Right lobe of liver (tissue), 6 donors: ENCODE data around the gene TIMM44. TPM values are rescaled to one million over a fixed set of nuclear protein-coding genes. Genes with fewer than 3 reads are reported as not detected.

Experiments
- ATAC-seq, 4 donors: fragments of 200-7000 bp; cut with Tn5 transposase; one replicate each; pipeline ENCODE4 v1.9.1; 2020; ENCODE audit warnings: mild to moderate bottlenecking in 4 of 4, moderate library complexity in 4 of 4
- DNase-seq, 3 donors: peaks; one replicate each; pipeline ENCODE4 v3.0.0-alpha.2; 2020
- H3K27ac ChIP-seq, 3 donors: fragments of 200-600 bp; one replicate each; pipeline ENCODE4 v1.8.0; 2022
- H3K27me3 ChIP-seq, 2 donors: fragments of 200-600 bp; one replicate each; pipeline ENCODE4 v1.8.0; 2022
- H3K36me3 ChIP-seq, 4 donors: fragments of 200-600 bp; sonication (generic) in 1 of 4; one replicate each; pipeline versions ENCODE4 v1.5.1 to v1.8.0; 2017 to 2022; ENCODE audit warnings: control low read depth in 1 of 4
- H3K4me1 ChIP-seq, 4 donors: fragments of 200-600 bp; sonication (generic) in 1 of 4; one replicate each; pipeline versions ENCODE4 v1.5.1 to v1.8.0; 2017 to 2022; ENCODE audit warnings: control low read depth in 1 of 4
- H3K4me3 ChIP-seq, 3 donors: fragments of 200-600 bp; one replicate each; pipeline ENCODE4 v1.8.0; 2022
- H3K9me3 ChIP-seq, 4 donors: fragments of 200-600 bp; sonication (generic) in 1 of 4; one replicate each; pipeline versions ENCODE4 v1.5.1 to v1.8.0; 2017 to 2022; ENCODE audit warnings: control low read depth in 1 of 4
- POLR2A ChIP-seq: fragments of 450-650 bp; IDR thresholded peaks from one replicate; pipeline ENCODE4 v1.6.1; 2017; ENCODE audit warnings: antibody characterized with exemption, mild to moderate bottlenecking
- WGBS: methylation state at CpG from one replicate; pipeline ENCODE4 v1.1.6; 2018; ENCODE audit warnings: low coverage, low lambda C conversion rate; ENCODE audit not compliant: insufficient coverage; ENCODE audit errors: missing lambda C conversion rate; 5-methylcytosine and 5-hydroxymethylcytosine counted together
- intact Hi-C, 2 donors: fragments of 100-400 bp; cut with DNase I; formaldehyde crosslinking; loops; one replicate each; pipeline versions ENCODE4 v1.11.2 to v1.14.1; 2022
- total RNA-seq, 6 experiments: library from RNA; depleted of rRNA in 2 of 6; stranded (reverse); fragments of >200 nt in 2 of 6; fragmentation: NEBNext Ultra II Directional in 3 of 6; extraction: Animal tissue kit (Norgen Biotek cat#: 25700) in 3 of 6; gene quantifications; one replicate each; pipeline versions ENCODE4 v1.1.0 to v1.2.4, GENCODE V29; 2016 to 2023
- TF ChIP-seq, protein P1 (sequence below), 4 donors: fragments of 200-600 bp in 3 of 4; fragments of 450-650 bp in 1 of 4; IDR thresholded peaks; one replicate each; pipeline versions ENCODE4 v1.5.1 to v1.8.0; 2016 to 2022; ENCODE audit warnings: antibody characterized with exemption in 4 of 4, mild to moderate bottlenecking in 2 of 4
- donor health status: DM: no; HTN: yes; CAD: no.
- donor health status: DM: no; HTN: no; CAD: no.
- donor health status: DM: no; HTN: no; CAD: no.
- donor health status: DM: no; HTN: yes; CAD: no.
- donor health status: DM: no; HTN: yes; CAD: no.

The TIMM44 gene
- total RNA-seq, 6 experiments from 2014 or later, result 26.1 to 41.7 (median 36.9) TPM

- Histone ChIP-seq H3K4me1 (no peaks in the 10 kb centered on the region), H3K27me3 (no peaks in the 10 kb centered on the region), H3K36me3 (no peaks in the 10 kb centered on the region), H3K27ac (no peak overlapping the region), H3K9me3 (no peaks in the 10 kb centered on the region), H3K4me3 (peak overlapping the region; percentile 45 to 50 (median 46))
- TF ChIP-seq POLR2A, result no peak
- TF ChIP-seq, protein P1, sequence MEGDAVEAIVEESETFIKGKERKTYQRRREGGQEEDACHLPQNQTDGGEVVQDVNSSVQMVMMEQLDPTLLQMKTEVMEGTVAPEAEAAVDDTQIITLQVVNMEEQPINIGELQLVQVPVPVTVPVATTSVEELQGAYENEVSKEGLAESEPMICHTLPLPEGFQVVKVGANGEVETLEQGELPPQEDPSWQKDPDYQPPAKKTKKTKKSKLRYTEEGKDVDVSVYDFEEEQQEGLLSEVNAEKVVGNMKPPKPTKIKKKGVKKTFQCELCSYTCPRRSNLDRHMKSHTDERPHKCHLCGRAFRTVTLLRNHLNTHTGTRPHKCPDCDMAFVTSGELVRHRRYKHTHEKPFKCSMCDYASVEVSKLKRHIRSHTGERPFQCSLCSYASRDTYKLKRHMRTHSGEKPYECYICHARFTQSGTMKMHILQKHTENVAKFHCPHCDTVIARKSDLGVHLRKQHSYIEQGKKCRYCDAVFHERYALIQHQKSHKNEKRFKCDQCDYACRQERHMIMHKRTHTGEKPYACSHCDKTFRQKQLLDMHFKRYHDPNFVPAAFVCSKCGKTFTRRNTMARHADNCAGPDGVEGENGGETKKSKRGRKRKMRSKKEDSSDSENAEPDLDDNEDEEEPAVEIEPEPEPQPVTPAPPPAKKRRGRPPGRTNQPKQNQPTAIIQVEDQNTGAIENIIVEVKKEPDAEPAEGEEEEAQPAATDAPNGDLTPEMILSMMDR (IDR thresholded peaks at IDR 0.05), result no peak
- intact Hi-C loops, result no loop called here
- DNase-seq (no peak), ATAC-seq (no peak)
- WGBS, result no CpG with 5 or more reads among the region's 8 CpGs
Measured at GRCh38 chr19:7888826-7889217, 54.6 kb downstream of the TIMM44 start.

GRCh38 chr19:7888145-7888825 lies 55.2 kb downstream of the TIMM44 start, which contains the start of gene LRRC8E:
LRRC8E (plus strand) TSS chr19:7888510; CDS start chr19:7895604, 7,094 bp downstream.
- ATAC-seq, result peak; percentile 76 to 96 (median 90)
- Histone ChIP-seq H3K4me3 (peak within 1 kb of the TSS; percentile 45 to 50 (median 46)), H3K9me3 (no peaks in the 10 kb centered on the region), H3K36me3 (no peaks in the 10 kb centered on the region), H3K4me1 (no peaks in the 10 kb centered on the region), H3K27ac (no peak within 1 kb of the TSS), H3K27me3 (no peaks in the 10 kb centered on the region)
- DNase-seq, result peak in 2 of 3 donors; percentile 59 to 77
- TF ChIP-seq, protein P1 (IDR thresholded peaks at IDR 0.05), result no peak
- TF ChIP-seq POLR2A, result peak; percentile 36
- WGBS, result 10% methylated on average over 22 of the region's 53 CpGs
- intact Hi-C loops, result no loop called here

DNA sequence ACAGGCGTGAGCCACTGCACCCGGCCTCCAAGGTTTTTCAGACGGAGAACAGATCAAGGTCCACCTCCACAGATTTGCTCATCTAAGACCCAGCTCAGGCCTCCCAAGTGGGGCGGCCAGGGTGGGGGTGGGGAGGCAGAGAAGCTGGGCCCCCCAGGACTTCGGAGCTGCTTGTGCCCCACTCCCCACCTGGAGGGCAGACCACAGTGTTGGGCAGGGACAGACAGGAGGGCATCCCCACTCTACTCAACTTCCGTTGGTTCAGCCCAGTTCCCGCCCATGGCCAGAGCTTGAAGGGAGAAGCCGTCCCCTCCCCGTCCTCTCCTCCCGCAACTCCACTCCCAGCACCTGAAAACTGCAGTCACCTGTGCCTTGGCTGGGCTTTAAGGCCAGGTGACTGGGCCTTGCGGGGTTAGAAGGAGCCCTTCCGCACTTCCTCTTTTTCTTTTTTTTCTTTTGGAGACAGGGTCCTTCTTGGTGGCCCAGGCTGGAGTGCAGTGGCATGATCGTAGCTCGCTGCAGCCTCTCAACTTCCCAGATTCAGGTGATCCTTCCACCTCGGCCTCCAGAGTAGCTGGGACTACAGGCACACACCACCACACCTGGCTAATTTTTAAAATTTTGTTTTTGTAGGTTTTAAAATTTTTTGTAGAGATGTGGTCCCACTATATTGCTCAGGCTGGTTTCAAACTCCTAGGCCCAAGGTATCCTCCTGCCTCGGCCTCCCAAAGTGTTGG lies 55.9 kb downstream of the TIMM44 start:
- no peak for ATAC-seq
- H3K27ac ChIP-seq, result no peak overlapping the region
- 83% methylated on average over 6 of the region's 16 CpGs for WGBS
- no peaks in the 10 kb centered on the region for H3K36me3 ChIP-seq
- no peak overlapping the region for H3K4me3 ChIP-seq
- no peak for DNase-seq
- H3K27me3 ChIP-seq, result no peaks in the 10 kb centered on the region
- H3K9me3 ChIP-seq, result no peaks in the 10 kb centered on the region
- no peaks in the 10 kb centered on the region for H3K4me1 ChIP-seq
- no peak for TF ChIP-seq POLR2A
- TF ChIP-seq, protein P1 (IDR thresholded peaks at IDR 0.05), result no peak
- intact Hi-C loops, result no loop called here

GRCh38 chr19:7885818-7886217 lies 57.6 kb downstream of the TIMM44 start:
- no peak for DNase-seq
- Histone ChIP-seq H3K36me3 (no peaks in the 10 kb centered on the region), H3K4me3 (no peak overlapping the region), H3K27ac (no peak overlapping the region), H3K27me3 (no peaks in the 10 kb centered on the region), H3K9me3 (no peaks in the 10 kb centered on the region), H3K4me1 (no peaks in the 10 kb centered on the region)
- intact Hi-C loops, result no loop called here
- WGBS, result 89% methylated on average over 7 of the region's 8 CpGs
- no peak for ATAC-seq
- TF ChIP-seq POLR2A, result no peak
- TF ChIP-seq, protein P1 (IDR thresholded peaks at IDR 0.05), result no peak
